ENCODE data around the gene VAT1L.

Gene VAT1L

GRCh38 chr16:77786186-77786847, 2.0 kb upstream of the VAT1L start:
- Mint-ChIP-seq H3K9me3 (no peaks in the 10 kb centered on the region), H3K4me1 (peaks cover 7% of the 10 kb centered on the region), H3K27ac (ENCODE audit: low read depth) (no peak overlapping the region), H3K27me3 (peaks cover 52% of the 10 kb centered on the region), H3K4me3 (no peak overlapping the region), H3K36me3 (ENCODE audit: insufficient read depth) (peaks cover 1% of the 10 kb centered on the region)
- ATAC-seq (replicated peaks; ENCODE audit: extremely low read depth, poor library complexity, severe bottlenecking) (no peak), DNase-seq (ENCODE audit: low spot score in 2 of 2) (no peak)

- peak overlapping the region; percentile 54 for H3K4me3 Mint-ChIP-seq
- H3K36me3 Mint-ChIP-seq (ENCODE audit: insufficient read depth) = peaks cover 1% of the 10 kb centered on the region
- peaks cover 7% of the 10 kb centered on the region for H3K4me1 Mint-ChIP-seq
- H3K27ac Mint-ChIP-seq (ENCODE audit: low read depth) = no peak overlapping the region
- H3K27me3 Mint-ChIP-seq = peaks cover 64% of the 10 kb centered on the region
- DNase-seq (ENCODE audit: low spot score in 2 of 2) (no peak), ATAC-seq (replicated peaks; ENCODE audit: extremely low read depth, poor library complexity, severe bottlenecking) (no peak)
- no peaks in the 10 kb centered on the region for H3K9me3 Mint-ChIP-seq
Measured at GRCh38 chr16:77787452-77787851, 912 bp upstream of the VAT1L start.

DNA sequence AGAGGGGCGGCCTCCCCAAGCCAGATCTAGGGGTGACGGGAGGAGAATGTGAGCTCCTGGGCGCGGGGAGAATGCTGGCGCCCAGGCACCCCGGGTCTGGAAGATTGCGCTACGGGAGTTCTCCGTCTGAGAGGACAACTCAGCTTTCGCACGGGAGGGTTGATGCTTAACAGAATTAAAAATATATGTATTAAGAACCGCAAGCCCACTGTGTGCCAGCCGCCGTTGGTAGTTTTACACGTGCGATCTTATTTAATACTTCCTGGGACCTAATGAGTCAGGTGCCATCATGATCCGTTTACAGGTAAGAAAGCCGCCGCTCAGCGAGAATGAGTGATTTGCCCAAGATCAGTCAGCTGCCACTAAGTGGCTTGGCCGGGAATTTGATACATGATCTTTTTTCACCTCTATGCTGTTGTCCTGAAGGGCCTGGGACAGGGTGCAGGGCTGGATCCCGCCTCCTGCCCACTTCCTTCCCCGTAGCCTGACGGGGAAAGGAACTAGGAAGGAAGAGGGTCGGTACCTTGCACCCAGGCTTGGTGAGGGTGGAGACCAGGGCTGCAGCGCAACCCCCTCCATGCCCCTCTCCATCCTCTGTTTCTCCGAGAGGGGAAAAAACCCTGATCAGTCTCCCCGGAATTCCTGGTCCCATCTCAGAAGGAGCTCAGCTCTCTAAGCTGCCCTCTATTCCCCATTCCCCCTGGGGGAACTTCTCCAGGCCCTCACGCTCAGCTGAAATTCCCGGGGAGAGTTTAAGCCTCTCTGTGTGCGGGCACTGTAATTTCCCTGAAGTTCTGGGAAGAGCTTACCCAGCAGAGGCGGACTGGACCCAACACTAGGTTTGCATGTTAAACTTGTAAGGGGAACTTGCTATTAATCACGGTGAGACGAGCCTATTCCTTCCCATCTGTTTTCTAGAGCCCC, 983 bp downstream of the VAT1L start:
- H3K4me1 Mint-ChIP-seq = peaks cover 7% of the 10 kb centered on the region
- H3K27me3 Mint-ChIP-seq = peaks cover 67% of the 10 kb centered on the region
- peaks cover 1% of the 10 kb centered on the region for H3K36me3 Mint-ChIP-seq (ENCODE audit: insufficient read depth)
- no peak overlapping the region for H3K4me3 Mint-ChIP-seq
- H3K27ac Mint-ChIP-seq (ENCODE audit: low read depth) = no peak overlapping the region
- no peaks in the 10 kb centered on the region for H3K9me3 Mint-ChIP-seq
- ATAC-seq (replicated peaks; ENCODE audit: extremely low read depth, poor library complexity, severe bottlenecking) (no peak), DNase-seq (ENCODE audit: low spot score in 2 of 2) (no peak)

- ATAC-seq (replicated peaks; ENCODE audit: extremely low read depth, poor library complexity, severe bottlenecking) (no peak), DNase-seq (ENCODE audit: low spot score in 2 of 2) (no peak)
- Mint-ChIP-seq H3K36me3 (ENCODE audit: insufficient read depth) (peaks cover 1% of the 10 kb centered on the region), H3K27me3 (peaks cover 74% of the 10 kb centered on the region), H3K9me3 (no peaks in the 10 kb centered on the region), H3K4me3 (no peak overlapping the region), H3K27ac (ENCODE audit: low read depth) (no peak overlapping the region), H3K4me1 (peaks cover 7% of the 10 kb centered on the region)
Measured at GRCh38 chr16:77790009-77790372, 1.6 kb downstream of the VAT1L start.

DNA sequence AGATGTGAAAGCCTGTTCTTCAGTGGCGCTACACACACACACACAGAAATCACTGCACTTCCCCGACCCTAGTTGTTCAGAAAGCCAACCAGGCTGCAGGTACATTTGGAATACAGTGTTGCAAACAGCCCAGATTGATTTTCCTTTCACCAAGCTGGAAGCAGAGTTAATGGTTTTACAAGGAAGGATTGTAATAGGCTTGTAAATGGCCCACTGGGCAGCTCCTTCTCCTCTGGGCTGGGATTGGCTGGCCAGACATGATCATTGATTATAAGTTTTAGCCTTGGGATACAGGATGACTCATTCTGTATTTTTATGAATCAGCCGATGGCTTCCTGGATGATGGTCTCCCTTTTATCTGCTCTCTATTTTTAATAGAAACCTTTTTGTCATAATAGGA, 2.5 kb downstream of the VAT1L start:
- H3K36me3 Mint-ChIP-seq (ENCODE audit: insufficient read depth) = peaks cover 1% of the 10 kb centered on the region
- DNase-seq (ENCODE audit: low spot score in 2 of 2) (no peak), ATAC-seq (replicated peaks; ENCODE audit: extremely low read depth, poor library complexity, severe bottlenecking) (no peak)
- no peaks in the 10 kb centered on the region for H3K9me3 Mint-ChIP-seq
- H3K4me3 Mint-ChIP-seq = no peak overlapping the region
- H3K27me3 Mint-ChIP-seq = peaks cover 72% of the 10 kb centered on the region
- H3K4me1 Mint-ChIP-seq = peaks cover 7% of the 10 kb centered on the region
- no peak overlapping the region for H3K27ac Mint-ChIP-seq (ENCODE audit: low read depth)

- no peak for ATAC-seq (replicated peaks; ENCODE audit: extremely low read depth, poor library complexity, severe bottlenecking)
- Mint-ChIP-seq H3K4me1 (peaks cover under 1% of the 10 kb centered on the region), H3K27ac (ENCODE audit: low read depth) (no peak overlapping the region)
Measured at GRCh38 chr16:77793417-77793816, 5.1 kb downstream of the VAT1L start.

DNA sequence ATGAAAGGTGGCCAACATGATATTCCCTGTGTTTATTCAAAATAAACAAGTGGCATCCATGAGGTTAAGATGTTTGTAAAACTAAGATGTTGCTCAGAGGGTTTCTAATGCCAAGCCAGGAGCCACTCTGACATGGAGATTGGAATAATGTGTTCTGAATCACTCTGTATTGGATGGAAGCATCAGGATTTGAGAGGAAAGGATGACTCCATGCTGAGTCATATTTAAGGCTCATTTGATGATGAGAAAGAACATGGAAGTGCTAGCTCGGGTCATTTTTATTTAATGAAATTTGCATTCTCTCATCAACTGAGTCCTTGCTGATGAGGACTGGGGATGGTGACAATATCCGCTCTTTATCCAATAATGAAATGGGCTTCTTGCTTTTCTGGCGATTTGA, 6.2 kb downstream of the VAT1L start:
- Mint-ChIP-seq H3K36me3 (ENCODE audit: insufficient read depth) (no peaks in the 10 kb centered on the region), H3K27me3 (peaks cover 71% of the 10 kb centered on the region), H3K4me3 (no peak overlapping the region), H3K27ac (ENCODE audit: low read depth) (no peak overlapping the region), H3K9me3 (no peaks in the 10 kb centered on the region), H3K4me1 (no peaks in the 10 kb centered on the region)
- ATAC-seq (replicated peaks; ENCODE audit: extremely low read depth, poor library complexity, severe bottlenecking) = no peak
- DNase-seq (ENCODE audit: low spot score in 2 of 2) = no peak

More at GRCh38 chr16:77793417-77793816, 5.1 kb downstream of the VAT1L start:
- Mint-ChIP-seq H3K9me3 (no peaks in the 10 kb centered on the region), H3K36me3 (ENCODE audit: insufficient read depth) (no peaks in the 10 kb centered on the region), H3K4me3 (no peak overlapping the region), H3K27me3 (peaks cover 66% of the 10 kb centered on the region)
- no peak for DNase-seq (ENCODE audit: low spot score in 2 of 2)

DNA sequence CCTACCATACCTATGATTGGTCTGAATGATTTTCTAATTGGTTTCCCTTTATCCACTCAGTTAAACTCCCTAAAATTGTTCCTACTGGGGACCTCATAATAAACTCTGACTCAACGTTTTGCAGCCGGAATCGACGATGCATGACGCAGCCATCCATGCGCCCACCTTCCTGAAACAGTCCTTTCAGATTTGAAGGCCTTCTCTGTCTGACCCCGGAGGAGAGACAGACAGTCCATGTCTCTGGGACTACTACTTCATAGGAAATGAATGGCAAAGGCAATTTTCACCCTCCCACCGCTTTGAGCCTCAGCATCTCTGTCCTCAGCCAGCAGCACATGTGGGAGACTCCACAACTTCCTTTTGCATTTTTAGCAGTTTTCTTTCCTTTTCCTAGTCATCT, 13.5 kb downstream of the VAT1L start:
- DNase-seq (ENCODE audit: low spot score in 2 of 2) = no peak
- Mint-ChIP-seq H3K4me1 (no peaks in the 10 kb centered on the region), H3K27me3 (peaks cover 38% of the 10 kb centered on the region), H3K4me3 (no peak overlapping the region), H3K9me3 (no peaks in the 10 kb centered on the region), H3K36me3 (ENCODE audit: insufficient read depth) (no peaks in the 10 kb centered on the region), H3K27ac (ENCODE audit: low read depth) (no peak overlapping the region)
- no peak for ATAC-seq (replicated peaks; ENCODE audit: extremely low read depth, poor library complexity, severe bottlenecking)

GRCh38 chr16:77805398-77805797, 17.0 kb downstream of the VAT1L start:
- no peak overlapping the region for H3K4me3 Mint-ChIP-seq
- no peak for ATAC-seq (replicated peaks; ENCODE audit: extremely low read depth, poor library complexity, severe bottlenecking)
- DNase-seq (ENCODE audit: low spot score in 2 of 2) = no peak
- peaks cover 23% of the 10 kb centered on the region for H3K27me3 Mint-ChIP-seq
- H3K9me3 Mint-ChIP-seq = no peaks in the 10 kb centered on the region
- H3K4me1 Mint-ChIP-seq = no peaks in the 10 kb centered on the region
- no peak overlapping the region for H3K27ac Mint-ChIP-seq (ENCODE audit: low read depth)
- no peaks in the 10 kb centered on the region for H3K36me3 Mint-ChIP-seq (ENCODE audit: insufficient read depth)

- no peak overlapping the region for H3K27ac Mint-ChIP-seq (ENCODE audit: low read depth)
- no peaks in the 10 kb centered on the region for H3K4me1 Mint-ChIP-seq
- ATAC-seq (replicated peaks; ENCODE audit: extremely low read depth, poor library complexity, severe bottlenecking) (no peak), DNase-seq (ENCODE audit: low spot score in 2 of 2) (no peak)
- peaks cover 22% of the 10 kb centered on the region for H3K27me3 Mint-ChIP-seq
- no peaks in the 10 kb centered on the region for H3K9me3 Mint-ChIP-seq
- H3K4me3 Mint-ChIP-seq = no peak overlapping the region
- H3K36me3 Mint-ChIP-seq (ENCODE audit: insufficient read depth) = no peaks in the 10 kb centered on the region
Measured at GRCh38 chr16:77807021-77807420, 18.7 kb downstream of the VAT1L start.

- Mint-ChIP-seq H3K4me3 (no peak overlapping the region), H3K4me1 (no peaks in the 10 kb centered on the region), H3K27me3 (peaks cover 12% of the 10 kb centered on the region), H3K36me3 (ENCODE audit: insufficient read depth) (no peaks in the 10 kb centered on the region), H3K27ac (ENCODE audit: low read depth) (no peak overlapping the region), H3K9me3 (no peaks in the 10 kb centered on the region)
- ATAC-seq (replicated peaks; ENCODE audit: extremely low read depth, poor library complexity, severe bottlenecking) (no peak), DNase-seq (ENCODE audit: low spot score in 2 of 2) (no peak)
Measured at GRCh38 chr16:77812856-77813500, 24.6 kb downstream of the VAT1L start.

- Mint-ChIP-seq H3K27me3 (peaks cover 45% of the 10 kb centered on the region), H3K27ac (ENCODE audit: low read depth) (no peak overlapping the region), H3K9me3 (no peaks in the 10 kb centered on the region), H3K4me3 (no peak overlapping the region), H3K36me3 (ENCODE audit: insufficient read depth) (no peaks in the 10 kb centered on the region), H3K4me1 (no peaks in the 10 kb centered on the region)
- no peak for DNase-seq (ENCODE audit: low spot score in 2 of 2)
- ATAC-seq (replicated peaks; ENCODE audit: extremely low read depth, poor library complexity, severe bottlenecking) = no peak
Measured at GRCh38 chr16:77816293-77816692, 27.9 kb downstream of the VAT1L start.

DNA sequence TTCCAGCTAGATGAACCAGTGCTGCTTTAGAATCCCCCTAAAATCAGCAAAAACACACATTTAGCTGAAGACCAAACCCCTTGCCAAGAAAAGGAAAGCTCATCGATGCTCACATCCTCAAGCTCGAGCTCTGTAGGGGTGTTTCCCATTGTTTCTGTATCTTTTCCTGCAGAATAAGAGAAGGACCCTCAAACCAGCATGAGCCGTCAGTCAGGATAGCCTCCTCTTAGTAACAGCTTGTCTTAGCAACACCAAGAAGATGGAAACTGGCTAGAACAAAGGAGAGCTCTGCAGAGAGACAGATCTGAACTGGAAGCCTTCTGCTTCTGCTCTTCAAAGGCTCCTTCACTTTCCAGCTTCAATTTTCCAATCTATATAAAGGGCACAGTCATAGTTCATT, 32.0 kb downstream of the VAT1L start:
- Mint-ChIP-seq H3K9me3 (no peaks in the 10 kb centered on the region), H3K36me3 (ENCODE audit: insufficient read depth) (no peaks in the 10 kb centered on the region), H3K27ac (ENCODE audit: low read depth) (no peak overlapping the region), H3K4me1 (no peaks in the 10 kb centered on the region), H3K27me3 (peaks cover 58% of the 10 kb centered on the region), H3K4me3 (no peak overlapping the region)
- ATAC-seq (replicated peaks; ENCODE audit: extremely low read depth, poor library complexity, severe bottlenecking) (no peak), DNase-seq (ENCODE audit: low spot score in 2 of 2) (no peak)

Measured in central memory CD8-positive, alpha-beta T cell (primary cell).